Lower lobe of right lung (tissue), 2 donors: Measurements from ENCODE around the gene SCAPER. TPM values are rescaled to one million over a fixed set of nuclear protein-coding genes. Genes with fewer than 3 reads are reported as not detected.

Source experiments
- ATAC-seq, 2 donors: fragments of 200-7000 bp; cut with Tn5 transposase; one replicate each; pipeline ENCODE4 v1.9.1; 2020 to 2022; ENCODE audit warnings: mild to moderate bottlenecking in 2 of 2, moderate library complexity in 2 of 2
- DNase-seq: peaks from one replicate; pipeline ENCODE4 v3.0.0-alpha.2; 2020
- H3K27ac ChIP-seq: fragments of 200-600 bp; one replicate; pipeline ENCODE4 v1.8.0; 2022
- H3K27me3 ChIP-seq: fragments of 200-600 bp; one replicate; pipeline ENCODE4 v1.8.0; 2022; ENCODE audit warnings: low read depth
- H3K36me3 ChIP-seq: fragments of 200-600 bp; one replicate; pipeline ENCODE4 v1.8.0; 2022; ENCODE audit warnings: mild to moderate bottlenecking
- H3K4me1 ChIP-seq: fragments of 200-600 bp; one replicate; pipeline ENCODE4 v1.8.0; 2022
- H3K4me3 ChIP-seq: fragments of 200-600 bp; one replicate; pipeline ENCODE4 v1.8.0; 2022; ENCODE audit warnings: mild to moderate bottlenecking
- H3K9me3 ChIP-seq: fragments of 200-600 bp; one replicate; pipeline ENCODE4 v1.8.0; 2022
- CTCF ChIP-seq: fragments of 200-600 bp; IDR thresholded peaks from one replicate; pipeline ENCODE4 v1.8.0; 2022; ENCODE audit warnings: antibody characterized with exemption, mild to moderate bottlenecking
- intact Hi-C: fragments of 100-400 bp; cut with DNase I; formaldehyde crosslinking; loops from one replicate; pipeline ENCODE4 v1.11.0; 2022
- total RNA-seq: library from RNA; stranded (reverse); fragmentation: NEBNext Ultra II Directional; extraction: Animal tissue kit (Norgen Biotek cat#: 25700); gene quantifications from one replicate; pipeline ENCODE4 v1.2.1, GENCODE V29; 2021
- donor health status: DM: no; HTN: yes; CAD: no; lungs with severe emphysema.

SCAPER gene
- total RNA-seq, 1 donor from 2014 or later = 34.2 TPM

GRCh38 chr15:76572983-76573314 lies 332.2 kb downstream of the SCAPER start:
- Histone ChIP-seq H3K27ac (no peak overlapping the region), H3K4me3 (no peak overlapping the region), H3K4me1 (peaks cover 12% of the 10 kb centered on the region), H3K36me3 (no peaks in the 10 kb centered on the region), H3K27me3 (no peaks in the 10 kb centered on the region), H3K9me3 (no peaks in the 10 kb centered on the region)
- no peak for ATAC-seq
- intact Hi-C loops = no loop called here
- DNase-seq = no peak
- no peak for TF ChIP-seq CTCF

GRCh38 chr15:76566276-76566675 lies 338.9 kb downstream of the SCAPER start:
- no peak overlapping the region for H3K27ac ChIP-seq
- peaks cover 7% of the 10 kb centered on the region for H3K9me3 ChIP-seq
- DNase-seq (no peak), ATAC-seq (no peak)
- no peaks in the 10 kb centered on the region for H3K27me3 ChIP-seq
- no peaks in the 10 kb centered on the region for H3K36me3 ChIP-seq
- H3K4me3 ChIP-seq = no peak overlapping the region
- TF ChIP-seq CTCF = no peak
- no peaks in the 10 kb centered on the region for H3K4me1 ChIP-seq
- intact Hi-C loops = no loop called here

GRCh38 chr15:76565366-76565765 lies 339.8 kb downstream of the SCAPER start:
- no peak overlapping the region for H3K4me3 ChIP-seq
- ATAC-seq (no peak), DNase-seq (no peak)
- H3K9me3 ChIP-seq = peaks cover 7% of the 10 kb centered on the region
- H3K27ac ChIP-seq = no peak overlapping the region
- H3K36me3 ChIP-seq = no peaks in the 10 kb centered on the region
- intact Hi-C loops = no loop called here
- TF ChIP-seq CTCF = no peak
- H3K27me3 ChIP-seq = no peaks in the 10 kb centered on the region
- H3K4me1 ChIP-seq = no peaks in the 10 kb centered on the region

GRCh38 chr15:76555247-76555646 lies 349.9 kb downstream of the SCAPER start:
- intact Hi-C loops = no loop called here
- Histone ChIP-seq H3K36me3 (no peaks in the 10 kb centered on the region), H3K9me3 (peaks cover 7% of the 10 kb centered on the region), H3K4me1 (no peaks in the 10 kb centered on the region), H3K27ac (no peak overlapping the region), H3K4me3 (no peak overlapping the region), H3K27me3 (no peaks in the 10 kb centered on the region)
- TF ChIP-seq CTCF = no peak
- ATAC-seq (no peak), DNase-seq (no peak)

- DNase-seq = no peak
- intact Hi-C loops = no loop called here
Observed at GRCh38 chr15:76553564-76553963, 351.6 kb downstream of the SCAPER start.

More at GRCh38 chr15:76553564-76553963, 351.6 kb downstream of the SCAPER start:
- H3K36me3 ChIP-seq = no peaks in the 10 kb centered on the region
- no peaks in the 10 kb centered on the region for H3K27me3 ChIP-seq
- H3K4me1 ChIP-seq = no peaks in the 10 kb centered on the region
- no peak for ATAC-seq
- no peak overlapping the region for H3K27ac ChIP-seq
- no peak overlapping the region for H3K4me3 ChIP-seq
- TF ChIP-seq CTCF = no peak
- H3K9me3 ChIP-seq = peaks cover 7% of the 10 kb centered on the region
